ENCODE data around the gene ZFHX2. TPM values are rescaled to one million over a fixed set of nuclear protein-coding genes. Genes with fewer than 3 reads are reported as not detected.

Gene ZFHX2
- total and polyA plus RNA-seq, 2 of the 13 experiments (the other 11 are each of a cell fraction or from before 2014, with no cell fraction given) = 0.17 to 0.44 TPM

DNA sequence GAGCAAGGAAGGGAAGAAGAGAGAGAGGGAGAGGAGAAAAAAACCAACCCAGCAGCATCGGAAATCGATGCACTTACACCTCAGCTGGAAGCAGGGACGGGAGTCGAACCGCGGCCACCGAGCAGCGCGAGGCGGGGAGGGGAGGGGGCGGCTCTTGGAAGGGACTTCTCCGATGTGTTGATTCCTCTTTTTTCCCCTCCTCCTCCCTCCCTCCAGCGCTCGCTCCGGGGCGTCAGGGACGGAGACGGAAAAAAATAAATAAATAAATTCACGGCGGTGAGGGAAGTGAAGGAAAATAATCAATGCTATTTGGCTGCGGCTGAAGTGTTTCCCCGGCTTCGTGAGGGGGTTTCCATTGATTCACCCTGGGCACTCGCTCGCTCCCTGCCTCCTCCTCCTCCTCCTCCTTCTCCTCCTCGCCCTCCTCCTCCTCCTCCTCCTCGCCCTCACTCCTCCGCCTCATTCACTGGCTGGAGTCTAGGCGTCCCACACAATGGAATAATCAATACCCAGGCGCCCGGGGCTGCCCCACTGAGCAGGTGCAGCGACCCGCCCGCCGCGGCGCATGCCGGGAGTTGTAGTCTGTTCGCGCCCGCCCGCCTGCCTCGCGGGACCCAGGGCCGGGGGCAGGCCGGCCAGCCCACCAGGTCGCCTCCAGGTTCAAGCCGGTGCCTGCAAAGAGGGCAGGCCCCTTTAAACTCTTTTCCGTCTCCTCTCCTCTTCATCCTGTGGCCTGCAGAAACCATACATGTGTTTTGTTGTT lies at the start of gene ZFHX2 (continued):
- no peak for TF ChIP-seq TRIM22 (IDR thresholded peaks at IDR 0.05)
- TF ChIP-seq, protein P1, sequence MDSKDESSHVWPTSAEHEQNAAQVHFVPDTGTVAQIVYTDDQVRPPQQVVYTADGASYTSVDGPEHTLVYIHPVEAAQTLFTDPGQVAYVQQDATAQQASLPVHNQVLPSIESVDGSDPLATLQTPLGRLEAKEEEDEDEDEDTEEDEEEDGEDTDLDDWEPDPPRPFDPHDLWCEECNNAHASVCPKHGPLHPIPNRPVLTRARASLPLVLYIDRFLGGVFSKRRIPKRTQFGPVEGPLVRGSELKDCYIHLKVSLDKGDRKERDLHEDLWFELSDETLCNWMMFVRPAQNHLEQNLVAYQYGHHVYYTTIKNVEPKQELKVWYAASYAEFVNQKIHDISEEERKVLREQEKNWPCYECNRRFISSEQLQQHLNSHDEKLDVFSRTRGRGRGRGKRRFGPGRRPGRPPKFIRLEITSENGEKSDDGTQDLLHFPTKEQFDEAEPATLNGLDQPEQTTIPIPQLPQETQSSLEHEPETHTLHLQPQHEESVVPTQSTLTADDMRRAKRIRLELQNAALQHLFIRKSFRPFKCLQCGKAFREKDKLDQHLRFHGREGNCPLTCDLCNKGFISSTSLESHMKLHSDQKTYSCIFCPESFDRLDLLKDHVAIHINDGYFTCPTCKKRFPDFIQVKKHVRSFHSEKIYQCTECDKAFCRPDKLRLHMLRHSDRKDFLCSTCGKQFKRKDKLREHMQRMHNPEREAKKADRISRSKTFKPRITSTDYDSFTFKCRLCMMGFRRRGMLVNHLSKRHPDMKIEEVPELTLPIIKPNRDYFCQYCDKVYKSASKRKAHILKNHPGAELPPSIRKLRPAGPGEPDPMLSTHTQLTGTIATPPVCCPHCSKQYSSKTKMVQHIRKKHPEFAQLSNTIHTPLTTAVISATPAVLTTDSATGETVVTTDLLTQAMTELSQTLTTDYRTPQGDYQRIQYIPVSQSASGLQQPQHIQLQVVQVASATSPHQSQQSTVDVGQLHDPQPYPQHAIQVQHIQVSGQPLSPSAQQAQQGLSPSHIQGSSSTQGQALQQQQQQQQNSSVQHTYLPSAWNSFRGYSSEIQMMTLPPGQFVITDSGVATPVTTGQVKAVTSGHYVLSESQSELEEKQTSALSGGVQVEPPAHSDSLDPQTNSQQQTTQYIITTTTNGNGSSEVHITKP (CRISPR knock-in tag; IDR thresholded peaks at IDR 0.05; ENCODE audit: low read depth) = peak; percentile 94
- TF ChIP-seq, protein P2, sequence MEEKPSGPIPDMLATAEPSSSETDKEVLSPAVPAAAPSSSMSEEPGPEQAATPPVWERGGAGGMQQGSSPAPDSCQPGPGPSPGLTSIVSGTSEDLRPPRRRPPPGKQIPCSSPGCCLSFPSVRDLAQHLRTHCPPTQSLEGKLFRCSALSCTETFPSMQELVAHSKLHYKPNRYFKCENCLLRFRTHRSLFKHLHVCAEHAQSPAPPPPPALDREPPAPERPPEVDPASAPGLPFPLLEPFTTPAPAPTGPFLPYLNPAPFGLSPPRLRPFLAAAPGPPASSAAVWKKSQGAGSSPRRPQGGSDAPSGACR (CRISPR knock-in tag; IDR thresholded peaks at IDR 0.05) = no peak; the same call in 1 of the 2 replicates
- no peak; the same call in 1 of the 2 replicates for TF ChIP-seq FOXK2 (IDR thresholded peaks at IDR 0.05)
- no peak for TF ChIP-seq EZH2 (conservative IDR thresholded peaks at IDR 0.05; ENCODE audit: low read depth, low read length)
- TF ChIP-seq NFATC3 (CRISPR knock-in tag; IDR thresholded peaks at IDR 0.05) = peak; percentile 89; the same call in 1 of the 2 replicates
- no peak for TF ChIP-seq MAFF (IDR thresholded peaks at IDR 0.05; ENCODE audit: low read depth, low read length)
- TF ChIP-seq ZBTB38 (CRISPR knock-in tag; IDR thresholded peaks at IDR 0.05) = peak; percentile 89
- TF ChIP-seq DNMT3B (CRISPR knock-in tag; conservative IDR thresholded peaks at IDR 0.05) = no peak
- TF ChIP-seq PAWR (CRISPR knock-in tag; IDR thresholded peaks at IDR 0.05; ENCODE audit: borderline replicate concordance) = no peak
- TF ChIP-seq FIP1L1 (IDR thresholded peaks at IDR 0.05; ENCODE audit: borderline replicate concordance, insufficient read depth, low read depth, low read length) = peak; percentile 60; the same call in 1 of the 2 replicates
- TF ChIP-seq ZNF773 (CRISPR knock-in tag; IDR thresholded peaks at IDR 0.05; ENCODE audit: borderline replicate concordance) = no peak
- no peak for TF ChIP-seq ZZZ3 (CRISPR knock-in tag; IDR thresholded peaks at IDR 0.05; ENCODE audit: borderline replicate concordance)
- TF ChIP-seq ARID3A (IDR thresholded peaks at IDR 0.05; ENCODE audit: low read depth, low read length) = 0 out of 2 replicates have a peak, but pooled peaks have one; percentile 10
- TF ChIP-seq, protein P3, sequence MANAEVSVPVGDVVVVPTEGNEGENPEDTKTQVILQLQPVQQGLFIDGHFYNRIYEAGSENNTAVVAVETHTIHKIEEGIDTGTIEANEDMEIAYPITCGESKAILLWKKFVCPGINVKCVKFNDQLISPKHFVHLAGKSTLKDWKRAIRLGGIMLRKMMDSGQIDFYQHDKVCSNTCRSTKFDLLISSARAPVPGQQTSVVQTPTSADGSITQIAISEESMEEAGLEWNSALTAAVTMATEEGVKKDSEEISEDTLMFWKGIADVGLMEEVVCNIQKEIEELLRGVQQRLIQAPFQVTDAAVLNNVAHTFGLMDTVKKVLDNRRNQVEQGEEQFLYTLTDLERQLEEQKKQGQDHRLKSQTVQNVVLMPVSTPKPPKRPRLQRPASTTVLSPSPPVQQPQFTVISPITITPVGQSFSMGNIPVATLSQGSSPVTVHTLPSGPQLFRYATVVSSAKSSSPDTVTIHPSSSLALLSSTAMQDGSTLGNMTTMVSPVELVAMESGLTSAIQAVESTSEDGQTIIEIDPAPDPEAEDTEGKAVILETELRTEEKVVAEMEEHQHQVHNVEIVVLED (CRISPR knock-in tag; IDR thresholded peaks at IDR 0.05; ENCODE audit: borderline replicate concordance) = peak; percentile 80
- TF ChIP-seq THYN1 (CRISPR knock-in tag; IDR thresholded peaks at IDR 0.05; ENCODE audit: borderline replicate concordance, low read depth) = 0 out of 2 replicates have a peak, but pooled peaks have one; percentile 55
- peak; percentile 93 for TF ChIP-seq PATZ1 (CRISPR knock-in tag; IDR thresholded peaks at IDR 0.05)

Measured in HepG2 (cell line).